ENCODE data around the gene SNTA1. TPM values are rescaled to one million over a fixed set of nuclear protein-coding genes. Genes with fewer than 3 reads are reported as not detected.
"Not testable (repeated sequence)": the region's sequence is repeated elsewhere in the genome, so short reads cannot be mapped to it uniquely, and the experiment has no call there.

SNTA1 gene
- total and polyA plus RNA-seq, 2 of the 8 experiments (the other 6 are each of a cell fraction or from before 2014, with no cell fraction given) = 4.5 to 8.0 TPM

DNA sequence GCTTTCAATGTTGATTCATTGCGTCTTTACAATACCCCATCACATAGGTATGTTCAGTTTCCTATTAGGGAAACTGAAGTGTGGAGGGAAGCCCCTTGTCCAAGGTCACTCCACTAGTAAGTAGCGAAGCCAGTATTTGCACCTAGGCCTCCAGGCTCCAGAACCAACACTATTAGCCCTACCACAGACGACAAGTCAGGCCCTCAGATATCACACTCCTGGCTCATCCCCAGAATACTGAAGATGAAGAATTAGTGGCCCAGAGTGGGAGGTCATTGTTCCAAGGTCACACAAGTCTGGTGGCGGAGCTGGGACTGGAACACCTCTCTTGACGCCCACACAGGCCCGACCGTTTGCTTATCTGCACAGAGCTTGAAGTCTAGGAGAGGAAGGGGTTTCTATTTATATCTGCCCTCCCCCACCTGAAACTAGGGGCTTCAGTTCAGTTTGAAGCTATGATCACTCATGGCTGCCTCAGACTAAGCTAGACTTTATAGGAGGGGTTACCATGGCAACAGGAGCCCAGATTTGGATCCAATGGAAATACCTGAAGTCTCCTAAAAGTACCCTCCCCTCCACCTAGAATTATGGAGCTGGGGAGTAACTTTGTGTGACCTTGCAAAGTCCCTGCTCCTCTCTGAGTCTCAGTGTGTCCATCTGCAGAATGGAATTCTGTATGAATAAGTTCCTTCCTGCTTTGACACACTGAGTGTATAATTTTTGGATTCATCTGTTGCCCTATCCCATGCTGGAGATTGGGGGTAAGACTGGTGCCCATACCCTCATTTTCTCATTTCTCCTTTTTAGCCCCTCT, 2.2 kb downstream of the SNTA1 start (continued):
- no peak for TF ChIP-seq BRCA1 (IDR thresholded peaks at IDR 0.05; ENCODE audit: low read depth, low read length)
- no peak for TF ChIP-seq MAFK (IDR thresholded peaks at IDR 0.05; ENCODE audit: low read depth, low read length)

DNA sequence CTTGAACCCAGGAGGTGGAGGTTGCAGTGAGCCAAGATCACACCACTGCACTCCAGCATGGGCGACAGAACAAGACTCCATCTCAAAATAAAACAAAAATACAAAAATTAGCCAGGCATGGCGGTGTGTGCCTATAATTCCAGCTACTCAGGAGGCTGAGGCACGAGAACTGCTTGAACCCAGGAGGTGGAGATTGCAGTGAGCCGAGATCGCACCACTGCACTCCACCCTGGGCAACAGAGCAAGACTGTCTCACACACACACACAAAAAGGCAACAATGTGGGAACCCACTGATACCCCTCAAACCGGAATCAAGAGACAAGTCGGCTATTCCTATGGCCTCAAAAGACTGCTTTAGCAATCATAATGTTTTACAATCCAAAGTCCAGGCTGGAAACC, 3.0 kb downstream of the SNTA1 start:
- H2BK15ac ChIP-seq (ENCODE audit: low read length); H3K56ac ChIP-seq (replicated peaks; ENCODE audit: insufficient read length, low read depth, low read length); H3K23ac ChIP-seq (ENCODE audit: insufficient read length); H3K9me3 ChIP-seq (ENCODE audit: insufficient read depth in 2 of 2, low read depth in 1 of 2, low read length in 1 of 2); H2AK5ac ChIP-seq (ENCODE audit: low read depth, low read length); H3K9ac ChIP-seq (replicated peaks in 1 of 4; ENCODE audit: extremely low read depth in 1 of 4, low read depth in 3 of 4, low read length in 3 of 4); H4K5ac ChIP-seq (ENCODE audit: insufficient read length, low read depth, low read length); H3K79me2 ChIP-seq (ENCODE audit: control insufficient read depth in 1 of 2, insufficient read depth in 2 of 2, low read length in 2 of 2); H4K91ac ChIP-seq (replicated peaks; ENCODE audit: insufficient read length, low read length); H2BK12ac ChIP-seq (ENCODE audit: low read depth, low read length); H3K23me2 ChIP-seq (ENCODE audit: low read depth, low read length); H4K8ac ChIP-seq (ENCODE audit: extremely low read depth, insufficient read depth, low read length); H3K14ac ChIP-seq (ENCODE audit: insufficient read length); H3K4me3 ChIP-seq (ENCODE audit: extremely low read depth in 1 of 4, insufficient read depth in 2 of 4, low read depth in 3 of 4, low read length in 4 of 4); H3K4ac ChIP-seq (replicated peaks; ENCODE audit: insufficient read length, low read depth, low read length); FAIRE-seq; H3K27ac ChIP-seq (ENCODE audit: low read depth, low read length); H2AFZ ChIP-seq (ENCODE audit: low read length); H3K4me2 ChIP-seq (ENCODE audit: insufficient read depth in 1 of 2, low read depth in 2 of 2, low read length in 2 of 2); H2BK20ac ChIP-seq (ENCODE audit: low read length); H3K79me1 ChIP-seq (ENCODE audit: low read depth, low read length); H3K36me3 ChIP-seq (ENCODE audit: control insufficient read depth in 2 of 4, insufficient read depth in 4 of 4, low read length in 3 of 4); H2BK5ac ChIP-seq (ENCODE audit: low read depth, low read length); H4K20me1 ChIP-seq (replicated peaks in 1 of 2; ENCODE audit: control insufficient read depth in 1 of 2, insufficient read depth in 2 of 2, low read length in 2 of 2); POLR2A ChIA-PET (ENCODE audit: partially characterized antibody); H3K18ac ChIP-seq (ENCODE audit: extremely low read depth, low read length); DNase-seq (ENCODE audit: low read depth in 1 of 2, low spot score in 2 of 2); H3K4me1 ChIP-seq (replicated peaks in 1 of 4; ENCODE audit: control insufficient read depth in 3 of 4, insufficient read depth in 4 of 4, low read length in 3 of 4); H2BK120ac ChIP-seq (replicated peaks; ENCODE audit: low read depth, low read length): not testable (repeated sequence)
- CTCF ChIA-PET (ENCODE audit: partially characterized antibody) = interaction anchor here (0.6 to 0.7 kb wide), 2 partner anchors 64 to 141 kb away, joined by 3 read pairs; no protein-coding TSS in a partner anchor
- peaks cover 3 to 18% (median 15%) of the 10 kb centered on the region in 4 experiments for H3K27me3 ChIP-seq (replicated peaks in 1 of 4; ENCODE audit: control insufficient read depth in 3 of 4, extremely low read depth in 1 of 4, insufficient read depth in 3 of 4, low read length in 3 of 4)
- 91% methylated on average over 7 of the region's 7 CpGs; no CpG with 5 or more reads in 1 of the 2 experiments for WGBS, 2 experiments (ENCODE audit: extremely low coverage in 1 of 2, insufficient coverage in 1 of 2, insufficient read length in 1 of 2, insufficient replicate concordance in 2 of 2, low coverage in 1 of 2, low lambda C conversion rate in 2 of 2, missing lambda C conversion rate in 1 of 2)

Measured in H1 (cell line).